SK-MEL-5 (cell line): ENCODE data around the gene FKBP2. TPM values are rescaled to one million over a fixed set of nuclear protein-coding genes. Genes with fewer than 3 reads are reported as not detected.
"Not testable (repeated sequence)": the region's sequence is repeated elsewhere in the genome, so short reads cannot be mapped to it uniquely, and the experiment has no call there.

Source experiments
- DNase-seq: peaks from one replicate; pipeline ENCODE4 v3.0.0-alpha.2; 2016; ENCODE audit warnings: low read depth, low spot score
- in situ Hi-C: cut with HindIII; loops from 2 replicates; pipeline ENCODE4 v1.10.0; 2016; ENCODE audit warnings: low sequenced_read_pairs, high pct_unique_total_duplicates, low pct_unique_long_range_greater_than_20kb
- total RNA-seq: library from RNA; depleted of rRNA; stranded (reverse); fragments of >200 nt; shearing (Covaris generic); gene quantifications from 2 replicates; pipeline ENCODE4 v1.2.3, GENCODE V29; 2014

Gene FKBP2
- total RNA-seq, 1 experiment from 2014 or later: 107 TPM

GRCh38 chr11:64244107-64244506 lies 3.2 kb downstream of the FKBP2 start:
- no peak for DNase-seq
- in situ Hi-C loops: no loop called here

GRCh38 chr11:64244966-64245365 lies 4.1 kb downstream of the FKBP2 start:
- in situ Hi-C loops: no loop called here
- DNase-seq: no peak

GRCh38 chr11:64245401-64245796 lies 4.5 kb downstream of the FKBP2 start:
- DNase-seq: no peak
- in situ Hi-C loops: no loop called here

GRCh38 chr11:64245797-64246620 lies 5.1 kb downstream of the FKBP2 start:
- in situ Hi-C loops: no loop called here
- peak; percentile 63 for DNase-seq

- DNase-seq, in situ Hi-C loops: not testable (repeated sequence)
Measured at GRCh38 chr11:64246621-64246870, 5.7 kb downstream of the FKBP2 start.

- in situ Hi-C loops: no loop called here
- DNase-seq: peak; percentile 76
Measured at GRCh38 chr11:64246871-64247728, 6.2 kb downstream of the FKBP2 start, which contains the start of gene PPP1R14B. Gene PPP1R14B, minus strand, starts transcription at chr11:64246943. Its CDS starts 270 bp downstream, at chr11:64246673.

- in situ Hi-C loops: no loop called here
- no peak for DNase-seq
Measured at GRCh38 chr11:64247729-64248531, 7.0 kb downstream of the FKBP2 start.

- DNase-seq: no peak
- in situ Hi-C loops: no loop called here
Measured at GRCh38 chr11:64248578-64248977, 7.7 kb downstream of the FKBP2 start.

DNA sequence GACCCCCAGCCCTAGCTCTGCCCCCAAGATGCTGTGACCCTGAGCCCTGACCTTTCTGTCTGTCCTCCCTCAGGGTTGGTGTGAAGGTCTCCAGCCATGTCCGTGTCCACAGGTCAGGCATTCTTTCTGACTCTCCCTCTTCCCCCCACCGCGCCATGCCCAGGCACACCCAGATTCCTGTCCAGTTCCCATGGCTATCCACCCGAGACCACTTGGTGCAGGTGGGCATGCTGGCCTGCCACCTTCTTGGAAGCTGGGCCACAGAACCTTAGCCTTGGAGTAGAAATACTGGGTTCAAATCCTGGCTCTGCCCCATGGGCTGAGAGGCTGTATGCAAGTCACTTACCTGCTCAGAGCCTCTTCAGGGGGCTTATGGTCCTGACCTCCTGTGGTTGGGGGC lies 8.1 kb downstream of the FKBP2 start:
- no peak for DNase-seq
- in situ Hi-C loops: no loop called here

GRCh38 chr11:64249563-64250414 lies 8.9 kb downstream of the FKBP2 start:
- no peak for DNase-seq
- in situ Hi-C loops: no loop called here

DNA sequence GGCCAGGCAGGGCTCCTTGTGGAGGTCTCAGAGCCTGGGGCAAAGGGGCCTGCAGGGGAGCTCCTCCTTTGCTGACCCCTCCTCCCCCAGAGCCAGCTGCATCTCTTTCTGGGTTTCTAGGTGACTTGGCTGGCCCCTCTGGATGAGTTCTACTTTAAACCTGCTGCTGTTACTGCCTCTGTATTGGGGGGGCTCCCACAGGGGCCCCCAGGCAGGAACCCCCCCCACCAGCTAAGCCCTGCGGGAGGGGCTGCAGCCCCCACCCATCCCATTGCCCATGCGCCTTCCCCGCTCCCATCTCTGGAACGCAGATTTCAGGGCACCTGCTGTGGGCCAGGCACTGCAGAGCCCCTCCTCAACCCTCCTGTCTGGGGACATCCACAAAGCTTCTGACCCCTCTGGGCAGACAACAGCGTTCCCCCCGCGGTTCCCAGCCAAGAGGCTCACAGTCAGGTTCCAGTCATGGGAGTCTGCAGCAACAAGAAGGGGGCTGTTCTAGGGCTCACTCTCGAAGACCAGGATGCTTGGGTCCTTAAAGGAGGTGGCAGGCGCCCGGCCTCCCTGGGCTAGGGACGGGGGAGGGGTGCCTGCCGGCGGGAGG lies 9.6 kb downstream of the FKBP2 start:
- in situ Hi-C loops: no loop called here
- no peak for DNase-seq

DNA sequence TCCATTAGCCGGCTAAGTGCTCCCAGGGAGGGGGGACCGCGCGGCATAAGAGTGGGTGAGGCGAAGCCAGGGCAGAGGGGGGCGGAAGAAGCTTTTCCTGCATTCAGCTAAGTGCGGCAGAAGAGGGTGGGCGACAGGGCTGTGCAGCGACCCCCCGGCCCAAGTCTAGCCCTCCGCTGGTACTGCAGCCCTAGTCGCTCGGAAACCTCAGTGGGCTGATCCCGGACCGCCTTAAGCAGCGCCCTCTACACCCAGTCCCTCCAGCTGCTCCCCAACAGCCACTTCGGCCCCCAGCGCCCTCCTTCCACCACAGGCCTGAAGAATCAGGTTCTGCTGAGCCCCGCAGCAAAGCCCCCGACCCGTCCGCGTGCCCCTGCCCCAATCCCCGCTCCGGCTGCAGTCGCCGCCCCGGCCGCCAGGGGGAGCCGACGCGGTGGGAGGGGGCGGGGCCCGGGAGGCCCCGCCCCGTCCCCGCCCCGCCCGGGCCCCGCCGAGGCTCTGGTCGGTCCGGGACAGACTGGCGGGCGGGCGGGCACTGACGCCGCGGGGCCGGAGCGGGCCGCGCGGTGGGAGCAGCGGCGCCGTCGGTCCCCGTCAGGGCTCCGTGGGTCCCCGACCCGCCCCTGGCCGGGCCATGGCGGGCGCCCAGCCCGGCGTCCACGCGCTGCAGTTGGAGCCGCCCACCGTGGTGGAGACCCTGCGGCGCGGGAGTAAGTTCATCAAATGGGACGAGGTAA lies 10.3 kb downstream of the FKBP2 start, which contains the start of gene PLCB3:
TSS of gene PLCB3 (plus strand) at position 515 of the 737 bp plus-strand sequence. CDS start at position 635, 120 bp downstream.
- no peak for DNase-seq
- in situ Hi-C loops: no loop called here

GRCh38 chr11:64251753-64252002 lies 10.8 kb downstream of the FKBP2 start:
- in situ Hi-C loops: no loop called here
- no peak for DNase-seq

DNA sequence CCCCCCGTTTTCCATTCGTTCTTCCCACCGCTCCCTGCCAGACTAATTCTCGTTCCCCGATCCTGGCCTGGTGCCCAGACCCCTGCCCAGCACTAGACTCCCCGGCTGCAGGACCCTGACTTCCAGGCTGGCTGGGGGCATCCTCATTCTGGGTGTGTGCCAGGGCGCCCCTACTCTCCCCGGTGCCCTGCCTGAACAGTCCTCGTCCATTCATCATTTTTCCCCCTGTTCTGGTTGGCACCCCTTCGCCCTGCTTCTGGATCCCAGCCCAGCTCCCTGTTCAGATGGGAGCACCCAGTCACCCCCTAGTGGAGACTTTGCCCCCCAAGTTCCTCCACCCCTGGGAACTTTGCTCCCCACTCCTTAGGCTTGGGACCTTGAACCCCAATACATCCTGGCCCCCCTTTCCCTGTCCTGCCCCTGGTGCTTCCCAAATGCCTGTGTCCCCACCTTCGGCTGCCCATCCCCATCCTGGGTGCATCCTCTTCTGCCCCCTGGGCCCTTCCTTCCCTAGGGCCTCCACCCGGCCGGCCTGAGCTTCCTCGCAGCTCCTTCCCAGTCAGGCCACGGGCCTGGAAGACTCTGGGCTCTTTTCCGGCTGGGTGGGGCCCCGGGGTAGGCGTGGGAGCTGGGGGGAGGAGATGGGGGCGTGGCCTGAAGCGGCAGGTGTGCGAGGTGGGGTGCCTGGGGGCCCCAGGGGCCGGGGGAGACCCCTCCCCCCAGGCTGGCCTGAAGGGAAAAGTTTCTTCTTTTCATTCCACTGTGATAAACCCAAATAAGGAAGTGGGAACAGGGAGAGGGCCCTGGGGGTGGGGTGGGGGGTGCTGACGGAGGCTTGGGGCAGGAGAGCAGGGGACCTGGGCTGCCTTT lies 11.3 kb downstream of the FKBP2 start:
- in situ Hi-C loops: no loop called here
- peak; percentile 50 for DNase-seq

DNA sequence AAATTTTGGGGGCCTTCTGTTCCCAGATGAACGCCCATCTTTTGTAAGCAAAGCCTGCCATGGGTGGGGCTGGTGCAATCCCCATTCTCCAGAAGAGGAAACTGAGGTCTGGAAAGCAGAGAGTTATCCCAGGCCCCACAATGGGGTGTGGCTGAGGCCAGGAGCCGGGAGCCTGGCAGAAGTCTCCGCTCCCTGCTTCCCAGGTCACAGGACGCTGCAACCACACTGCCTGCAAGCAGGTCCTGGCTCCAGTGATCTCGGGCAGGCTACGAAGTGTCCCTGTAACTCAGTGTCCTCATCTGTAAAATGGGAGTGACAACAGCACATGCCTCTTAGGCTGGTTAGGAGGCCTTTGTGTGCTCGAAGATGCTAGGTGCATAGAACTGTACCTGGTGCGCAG lies 12.1 kb downstream of the FKBP2 start:
- DNase-seq: no peak
- in situ Hi-C loops: no loop called here

GRCh38 chr11:64253481-64253880 lies 12.6 kb downstream of the FKBP2 start:
- in situ Hi-C loops: no loop called here
- DNase-seq: no peak
